Right renal pelvis (tissue), 4 donors: ENCODE results near the gene ETV2. TPM values are rescaled to one million over a fixed set of nuclear protein-coding genes. Genes with fewer than 3 reads are reported as not detected.

ENCODE experiments used
- polyA plus RNA-seq, 4 donors: library from polyadenylated mRNA; unstranded; fragments of 120-200 nt; gene quantifications; one replicate each; pipeline ENCODE4 v1.2.1, GENCODE V29; 2013; ENCODE audit not compliant: insufficient read length in 4 of 4

ETV2 gene
- polyA plus RNA-seq, 4 donors = 1.6 to 3.1 (median 1.7) TPM

Other genes with a start within 250 kb of the ETV2 start
- under 1 TPM; 0.21 to 0.37 (median 0.33) TPM for gene FFAR2, start 193.5 kb upstream of the ETV2 start, polyA plus RNA-seq
- under 1 TPM; 0.44 to 0.87 (median 0.63) TPM for gene KRTDAP, start 151.3 kb upstream of the ETV2 start, polyA plus RNA-seq
- 10 to 100 TPM; 76.2 to 91.6 (median 82.7) TPM for gene DMKN, start 128.1 kb upstream of the ETV2 start, polyA plus RNA-seq
- under 1 TPM in 2 of 4 donors, not detected in 2; 0.04 to 0.14 TPM for gene SBSN, start 113.4 kb upstream of the ETV2 start, polyA plus RNA-seq
- not detected for gene GAPDHS, start 108.3 kb upstream of the ETV2 start, polyA plus RNA-seq
- 100 to 1,000 TPM in 1 of 4 donors, 10 to 100 TPM in 3; 87.8 to 113 (median 90.9) TPM for gene TMEM147, start 96.1 kb upstream of the ETV2 start, polyA plus RNA-seq
- gene ATP4A, start 78.1 kb upstream of the ETV2 start, polyA plus RNA-seq = under 1 TPM in 2 of 4 donors, not detected in 2; 0.05 to 0.10 TPM
- gene PMIS2, start 55.6 kb upstream of the ETV2 start, polyA plus RNA-seq = not detected
- gene HAUS5, start 29.0 kb upstream of the ETV2 start, polyA plus RNA-seq = 10 to 100 TPM; 26.6 to 28.5 (median 27.3) TPM
- gene RBM42, start 12.7 kb upstream of the ETV2 start, polyA plus RNA-seq = 10 to 100 TPM; 57.9 to 94.9 (median 60.8) TPM
- gene COX6B1, start 6.6 kb downstream of the ETV2 start, polyA plus RNA-seq = 100 to 1,000 TPM; 306 to 370 (median 344) TPM
- gene UPK1A, start 24.8 kb downstream of the ETV2 start, polyA plus RNA-seq = 10 to 100 TPM in 3 of 4 donors, 1 to 10 TPM in 1; 1.6 to 48.7 (median 31.6) TPM
- under 1 TPM in 3 of 4 donors, not detected in 1; 0.37 to 0.51 (median 0.42) TPM for gene ZBTB32, start 62.8 kb downstream of the ETV2 start, polyA plus RNA-seq
- 10 to 100 TPM; 28.1 to 36.6 (median 31.8) TPM for gene KMT2B, start 76.3 kb downstream of the ETV2 start, polyA plus RNA-seq
- 1 to 10 TPM; 2.1 to 4.0 (median 2.9) TPM for gene IGFLR1, start 100.7 kb downstream of the ETV2 start, polyA plus RNA-seq
- gene U2AF1L4, start 103.7 kb downstream of the ETV2 start, polyA plus RNA-seq = 10 to 100 TPM; 15.6 to 19.8 (median 17.1) TPM
- gene PSENEN, start 103.9 kb downstream of the ETV2 start, polyA plus RNA-seq = 10 to 100 TPM; 62.5 to 86.3 (median 68.7) TPM
- gene LIN37, start 106.8 kb downstream of the ETV2 start, polyA plus RNA-seq = 10 to 100 TPM in 1 of 4 donors, 1 to 10 TPM in 3; 8.3 to 11.1 (median 9.4) TPM
- gene HSPB6, start 115.3 kb downstream of the ETV2 start, polyA plus RNA-seq = 10 to 100 TPM; 26.2 to 30.4 (median 27.8) TPM
- gene PROSER3, start 116.4 kb downstream of the ETV2 start, polyA plus RNA-seq = 10 to 100 TPM; 14.8 to 20.4 (median 16.5) TPM
- gene ARHGAP33, start 133.8 kb downstream of the ETV2 start, polyA plus RNA-seq = 10 to 100 TPM; 21.1 to 33.2 (median 23.7) TPM
- gene PRODH2, start 171.1 kb downstream of the ETV2 start, polyA plus RNA-seq = 10 to 100 TPM; 24.6 to 48.0 (median 32.4) TPM
- gene NPHS1, start 210.8 kb downstream of the ETV2 start, polyA plus RNA-seq = 100 to 1,000 TPM; 133 to 187 (median 153) TPM
- gene KIRREL2, start 215.2 kb downstream of the ETV2 start, polyA plus RNA-seq = 10 to 100 TPM; 10.1 to 14.6 (median 11.2) TPM
- 10 to 100 TPM; 23.6 to 33.2 (median 27.2) TPM for gene APLP1, start 226.8 kb downstream of the ETV2 start, polyA plus RNA-seq